HG02763 (cell line): ENCODE measurements around the gene SUSD3.

Source experiments
- ATAC-seq: cut with Tn5 transposase; IDR thresholded peaks from one replicate; pipeline ENCODE4 v1.9.1; 2021; ENCODE audit warnings: mild to moderate bottlenecking, moderate library complexity; ENCODE audit not compliant: unreplicated experiment

Gene SUSD3

GRCh38 chr9:93072383-93072795 is 13.9 kb downstream of the SUSD3 start:
- ATAC-seq: no peak

- no peak for ATAC-seq
These were observed 17.7 kb downstream of the SUSD3 start for GRCh38 chr9:93076101-93076791.

DNA sequence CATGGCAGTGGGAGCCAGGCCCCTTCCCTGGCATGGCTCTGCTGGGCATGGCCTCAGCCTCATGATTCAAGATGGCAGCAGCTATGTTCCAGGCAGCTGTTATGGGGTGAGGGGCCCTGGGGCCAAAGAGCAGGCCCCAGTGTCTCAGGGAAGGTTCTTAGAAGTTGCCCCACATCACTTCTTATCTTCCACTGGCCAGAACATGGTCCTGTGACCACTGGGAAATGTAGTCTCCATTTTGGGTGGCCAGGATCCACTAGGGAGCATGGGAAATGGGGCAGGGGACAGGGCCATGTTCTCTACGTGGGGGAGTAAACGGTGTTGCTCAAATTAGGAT is 18.3 kb downstream of the SUSD3 start:
- ATAC-seq: no peak

- no peak for ATAC-seq
These were observed 18.9 kb downstream of the SUSD3 start for GRCh38 chr9:93077367-93077766.

GRCh38 chr9:93077811-93078210 is 19.3 kb downstream of the SUSD3 start:
- no peak for ATAC-seq

DNA sequence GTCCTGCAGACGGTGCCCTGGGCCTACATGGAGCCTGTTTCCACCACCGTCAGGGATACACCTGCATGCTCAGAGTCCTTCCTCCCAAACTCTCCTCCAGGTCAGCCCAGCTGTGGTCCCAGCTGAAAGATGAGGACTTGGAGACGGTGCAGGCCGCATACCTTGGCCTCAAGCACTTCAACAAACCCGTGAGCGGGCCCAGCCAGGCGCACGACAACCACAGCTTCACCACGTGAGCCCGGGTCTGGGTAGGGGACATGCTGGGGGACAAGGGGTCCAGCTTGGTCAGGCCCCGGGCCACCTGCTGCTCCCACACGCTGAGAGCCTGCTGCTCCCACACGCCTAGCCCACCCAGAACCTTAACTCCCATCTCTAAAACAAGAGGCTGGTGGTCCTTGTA is 20.9 kb downstream of the SUSD3 start:
- no peak for ATAC-seq

- no peak for ATAC-seq
These were observed 21.9 kb downstream of the SUSD3 start for GRCh38 chr9:93080406-93080805.

DNA sequence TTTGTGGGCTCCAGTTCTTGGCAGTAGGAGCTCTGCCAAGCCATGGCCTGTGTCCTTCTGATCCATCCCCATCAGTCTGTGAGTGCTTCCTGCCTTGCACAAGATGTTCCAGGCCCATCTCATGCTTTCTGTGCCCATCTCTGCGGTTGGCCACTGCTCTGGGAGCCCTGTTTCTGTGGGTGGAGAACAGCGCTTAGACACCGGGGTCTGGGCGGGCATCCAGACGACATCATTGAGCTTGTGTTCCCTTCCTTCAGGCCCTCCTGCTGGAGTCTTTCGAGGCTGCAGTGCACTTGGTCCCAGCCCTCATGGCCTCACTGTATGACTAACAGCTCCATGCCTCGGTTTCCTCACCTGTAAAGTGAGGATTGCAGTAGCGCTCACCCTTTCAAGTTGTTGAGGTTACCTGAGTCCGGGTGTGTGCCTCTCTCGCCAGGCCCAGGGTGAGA is 22.6 kb downstream of the SUSD3 start:
- no peak for ATAC-seq

- no peak for ATAC-seq
These were observed 23.4 kb downstream of the SUSD3 start for GRCh38 chr9:93081931-93082330.

GRCh38 chr9:93082841-93083411 is 24.4 kb downstream of the SUSD3 start:
- ATAC-seq: no peak

DNA sequence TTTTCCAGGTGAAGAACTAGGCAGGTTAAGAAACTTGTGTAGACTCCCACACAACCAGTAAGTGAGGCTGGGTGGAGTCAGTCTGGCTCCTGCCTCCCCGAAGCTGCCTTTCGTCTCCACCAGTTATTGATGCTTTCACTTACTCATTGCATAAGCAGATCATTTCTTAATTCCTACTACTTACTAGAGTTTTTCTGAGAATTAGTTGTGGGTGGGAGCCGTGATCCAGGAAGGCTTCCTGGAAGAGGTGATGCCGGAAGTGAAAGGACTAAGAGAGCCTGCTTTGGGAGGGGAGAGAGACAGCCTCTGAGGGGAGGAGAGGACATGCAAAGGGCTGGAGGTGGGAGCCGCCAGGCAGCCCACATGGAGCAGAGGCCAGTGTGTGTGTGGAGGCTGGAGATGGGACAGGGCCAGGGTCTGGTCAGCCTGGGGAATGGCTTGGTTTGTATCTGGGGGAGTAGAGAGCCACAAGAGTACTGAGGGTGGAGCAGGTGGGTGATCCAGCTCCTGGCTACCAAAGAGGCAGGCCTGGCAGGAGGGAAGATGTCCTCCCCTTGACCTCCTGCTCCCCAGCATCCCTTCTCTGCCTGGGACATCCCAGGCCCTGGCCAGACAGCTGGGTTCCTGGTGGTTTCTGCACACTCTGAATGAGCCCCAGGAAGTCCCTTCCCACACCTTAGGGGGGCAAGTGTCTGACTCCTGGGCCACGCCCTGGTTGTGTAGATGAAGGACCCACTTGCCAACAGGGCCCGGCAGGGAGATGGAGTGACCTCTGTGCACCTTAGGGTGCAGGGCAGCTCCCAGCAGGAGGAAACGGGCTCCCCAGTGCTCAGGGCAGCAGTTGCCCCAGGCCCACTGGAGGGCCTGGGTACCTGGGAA is 25.3 kb downstream of the SUSD3 start:
- no peak for ATAC-seq

DNA sequence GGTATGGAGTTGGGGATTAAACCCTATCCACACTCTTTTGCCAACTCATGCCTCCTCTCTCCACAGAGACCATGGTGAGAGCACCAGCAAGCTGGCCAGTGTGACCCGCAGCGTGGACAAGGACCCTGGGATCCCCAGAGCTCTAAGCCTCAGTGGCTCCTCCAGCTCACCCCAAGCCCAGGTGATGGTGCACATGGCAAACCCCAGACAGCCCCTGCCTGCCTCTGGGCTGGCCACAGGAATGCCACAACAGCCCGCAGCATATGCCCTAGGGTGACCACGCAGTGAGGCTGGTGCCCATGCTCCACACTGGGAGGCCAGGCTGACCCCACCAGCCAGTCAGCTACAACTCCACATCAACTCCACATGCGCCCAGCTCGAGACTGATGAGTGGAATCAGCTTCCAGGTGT is 26.0 kb downstream of the SUSD3 start:
- ATAC-seq: no peak

DNA sequence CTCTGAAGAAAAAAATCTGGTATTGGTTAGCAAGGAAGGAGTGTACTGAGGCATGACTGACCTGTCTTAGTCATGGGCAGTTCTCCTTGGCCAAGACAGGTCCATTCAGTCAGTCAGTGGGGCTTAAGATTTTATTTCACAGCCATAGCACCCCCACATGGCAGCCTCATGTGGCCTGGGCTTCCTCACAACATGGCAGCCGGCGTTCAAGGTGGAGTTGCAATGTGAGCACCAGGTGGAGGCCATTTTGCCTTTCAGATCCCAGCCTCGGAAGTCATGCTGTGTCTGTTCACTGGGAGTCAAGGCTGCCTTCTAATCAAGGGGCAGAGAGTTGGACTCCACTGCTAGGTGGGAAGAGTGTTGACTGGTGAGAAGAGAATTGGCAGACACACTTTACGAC is 27.2 kb downstream of the SUSD3 start:
- ATAC-seq: no peak

DNA sequence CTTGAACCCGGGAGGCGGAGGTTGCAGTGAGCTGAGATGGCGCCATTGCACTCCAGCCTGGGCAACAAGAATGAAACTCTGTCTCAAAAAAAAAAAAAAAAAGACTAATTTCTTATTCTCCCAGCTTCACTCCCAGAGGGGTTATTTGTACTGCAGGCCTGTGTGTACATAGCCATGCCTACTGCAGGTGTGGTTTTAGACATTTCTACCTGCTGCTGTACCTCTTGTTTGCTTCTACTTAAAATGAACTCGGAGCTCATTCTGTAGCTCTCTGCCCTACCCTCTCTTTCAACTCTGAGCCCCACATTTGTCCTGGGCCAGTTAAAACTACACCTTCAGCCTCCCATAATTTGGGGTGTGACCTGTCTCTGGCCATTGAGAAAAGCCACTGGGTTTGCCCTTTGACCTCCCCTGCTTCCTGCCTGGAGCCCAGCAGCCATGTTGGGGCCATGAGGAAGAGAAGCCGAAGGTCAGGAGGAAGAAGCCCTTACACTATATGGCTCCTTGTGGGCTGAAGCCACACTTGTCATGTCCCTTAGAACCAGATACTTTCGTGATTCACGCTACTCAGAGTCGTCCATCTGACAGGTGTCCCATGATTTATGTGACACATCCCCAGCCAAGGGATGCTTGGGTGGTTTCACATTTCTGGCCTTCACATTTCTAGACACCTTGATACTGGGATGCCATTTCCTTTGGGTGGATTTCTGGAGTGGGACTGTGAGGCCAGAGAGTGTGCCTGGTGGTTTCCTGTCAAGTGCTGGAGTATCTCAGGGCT is 28.1 kb downstream of the SUSD3 start:
- no peak for ATAC-seq

DNA sequence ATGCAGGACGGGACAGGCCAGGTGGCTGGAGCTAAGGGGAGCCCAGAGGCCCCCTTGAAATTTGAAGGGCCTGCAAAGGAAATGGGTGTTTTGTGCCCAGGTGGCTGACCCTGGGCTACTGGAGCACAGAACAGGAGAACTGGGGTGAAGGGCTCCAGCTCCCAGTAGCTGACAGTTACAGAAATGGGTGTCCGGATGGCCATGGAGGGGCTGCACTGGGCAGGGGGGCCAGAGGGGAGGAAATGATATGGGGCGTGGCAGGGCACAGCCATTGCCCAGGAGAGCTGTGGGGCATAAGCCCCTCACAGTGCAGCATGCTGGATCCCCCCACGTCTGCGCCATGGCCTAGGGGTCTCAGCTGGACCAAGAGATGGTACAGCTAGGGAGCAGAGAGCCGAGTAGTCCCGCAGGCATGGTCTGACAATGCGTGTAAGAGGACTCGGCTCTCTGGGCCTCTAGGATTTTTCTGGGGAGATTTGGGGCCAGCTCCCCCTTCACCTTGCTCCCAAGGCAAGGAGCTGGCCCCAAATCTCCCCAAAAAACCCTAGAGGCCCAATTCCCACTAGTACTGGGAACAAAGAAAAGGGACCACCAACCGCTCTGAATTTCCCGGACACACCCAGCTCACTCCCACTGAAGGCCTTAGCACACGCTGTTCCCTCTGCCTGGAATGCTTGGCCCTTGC is 29.6 kb downstream of the SUSD3 start:
- no peak for ATAC-seq

DNA sequence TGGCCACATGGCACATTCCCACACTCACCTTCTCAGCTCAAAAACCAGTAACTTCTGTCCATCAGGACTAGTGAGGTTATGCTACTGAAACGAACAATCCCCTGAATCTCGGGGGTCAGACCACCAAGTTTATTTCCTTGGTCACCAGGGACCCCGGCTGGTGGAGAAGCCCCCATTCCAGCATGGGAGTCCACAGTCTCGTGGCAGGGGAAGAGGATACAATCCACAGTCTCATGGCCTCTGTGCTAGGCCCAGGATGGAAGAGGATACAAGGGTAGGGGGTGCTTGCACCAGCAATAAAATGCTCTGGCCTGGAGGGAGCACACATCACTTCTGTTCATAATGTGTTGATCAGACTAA is 30.1 kb downstream of the SUSD3 start:
- ATAC-seq: no peak

DNA sequence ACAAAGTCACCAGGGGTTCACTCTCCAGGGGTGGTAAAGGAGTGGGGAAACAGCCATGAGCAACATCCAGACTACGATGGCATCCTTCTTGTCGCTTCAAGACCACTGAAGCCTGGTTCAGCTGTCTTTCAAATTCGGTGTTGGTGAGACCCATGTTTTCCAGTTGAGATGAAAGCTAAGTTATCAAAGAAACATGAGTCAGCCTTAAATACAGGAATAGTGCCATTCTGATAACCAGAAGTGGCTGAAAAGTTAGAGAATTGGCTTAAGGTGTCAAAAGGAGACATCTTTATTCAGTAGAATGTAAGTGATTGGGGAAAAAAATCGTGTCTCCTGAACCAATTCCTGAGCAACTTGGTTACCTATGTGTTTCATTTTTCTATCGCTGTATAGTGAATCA is 30.5 kb downstream of the SUSD3 start:
- ATAC-seq: no peak

- ATAC-seq: no peak
These were observed 31.0 kb downstream of the SUSD3 start for GRCh38 chr9:93089481-93089991.

GRCh38 chr9:93090091-93090655 is 31.7 kb downstream of the SUSD3 start:
- no peak for ATAC-seq

- no peak for ATAC-seq
These were observed 32.6 kb downstream of the SUSD3 start for GRCh38 chr9:93091056-93091452.
